Vagina (tissue), 2 donors: ENCODE measurements around the gene TGFBR3L.

ENCODE experiments used
- CTCF ChIP-seq, 3 experiments: fragments of 450-650 bp in 2 of 3; fragments of 200-600 bp in 1 of 3; sonication (generic) in 1 of 3; IDR thresholded peaks; one replicate each; pipeline ENCODE4 v1.5.1; 2017 to 2019; ENCODE audit warnings: antibody characterized with exemption in 3 of 3, mild to moderate bottlenecking in 2 of 3, moderate library complexity in 2 of 3
- POLR2A ChIP-seq, 2 donors: fragments of 450-650 bp; IDR thresholded peaks; one replicate each; pipeline ENCODE4 v1.6.1; 2017; ENCODE audit warnings: antibody characterized with exemption in 2 of 2, mild to moderate bottlenecking in 2 of 2, moderate library complexity in 2 of 2

GRCh38 chr19:7888145-7888825 lies 26.3 kb upstream of the TGFBR3L start, which contains the start of gene LRRC8E:
- TF ChIP-seq CTCF (IDR thresholded peaks at IDR 0.05) (no peak), POLR2A (IDR thresholded peaks at IDR 0.05) (peak in 1 of 2 donors; percentile 11)
